GM12875 (cell line): ENCODE results near the gene GPRASP3.
A peak's percentile ranks its signal among the peaks of the same experiment; 100 is the strongest.

Experiments
- H3K4me3 ChIP-seq: one replicate; pipeline ENCODE4 v1.5.1; 2011; ENCODE audit warnings: low read depth, low read length, control low read depth
- TF ChIP-seq, protein P1 (sequence below): IDR thresholded peaks from 2 replicates; pipeline ENCODE4 v1.5.1; 2011; ENCODE audit warnings: low read depth, mild to moderate bottlenecking, control low read depth, inconsistent platforms, low read length, moderate library complexity, borderline replicate concordance; ENCODE audit not compliant: insufficient read depth

GPRASP3 gene

DNA sequence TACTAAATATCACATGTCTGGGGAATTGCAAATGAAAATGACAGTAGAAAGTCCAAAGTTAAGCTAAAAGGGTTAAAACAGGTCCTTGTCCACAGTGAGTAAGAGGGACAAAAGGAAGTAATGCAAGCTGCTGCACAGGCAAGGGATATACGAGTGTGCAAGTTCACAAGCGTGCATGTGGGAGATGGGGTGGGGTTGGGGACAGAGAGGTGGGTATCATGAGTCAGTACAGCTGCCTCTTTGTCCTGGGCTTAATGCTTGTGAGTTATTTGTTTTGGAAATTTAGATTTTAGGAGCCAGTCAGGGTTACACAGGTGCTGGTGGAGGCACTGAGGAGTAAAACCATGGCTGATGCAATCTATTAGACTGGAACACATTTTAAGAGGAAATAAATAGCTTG lies 11.6 kb upstream of the GPRASP3 start:
- TF ChIP-seq, protein P1, sequence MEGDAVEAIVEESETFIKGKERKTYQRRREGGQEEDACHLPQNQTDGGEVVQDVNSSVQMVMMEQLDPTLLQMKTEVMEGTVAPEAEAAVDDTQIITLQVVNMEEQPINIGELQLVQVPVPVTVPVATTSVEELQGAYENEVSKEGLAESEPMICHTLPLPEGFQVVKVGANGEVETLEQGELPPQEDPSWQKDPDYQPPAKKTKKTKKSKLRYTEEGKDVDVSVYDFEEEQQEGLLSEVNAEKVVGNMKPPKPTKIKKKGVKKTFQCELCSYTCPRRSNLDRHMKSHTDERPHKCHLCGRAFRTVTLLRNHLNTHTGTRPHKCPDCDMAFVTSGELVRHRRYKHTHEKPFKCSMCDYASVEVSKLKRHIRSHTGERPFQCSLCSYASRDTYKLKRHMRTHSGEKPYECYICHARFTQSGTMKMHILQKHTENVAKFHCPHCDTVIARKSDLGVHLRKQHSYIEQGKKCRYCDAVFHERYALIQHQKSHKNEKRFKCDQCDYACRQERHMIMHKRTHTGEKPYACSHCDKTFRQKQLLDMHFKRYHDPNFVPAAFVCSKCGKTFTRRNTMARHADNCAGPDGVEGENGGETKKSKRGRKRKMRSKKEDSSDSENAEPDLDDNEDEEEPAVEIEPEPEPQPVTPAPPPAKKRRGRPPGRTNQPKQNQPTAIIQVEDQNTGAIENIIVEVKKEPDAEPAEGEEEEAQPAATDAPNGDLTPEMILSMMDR: no peak

DNA sequence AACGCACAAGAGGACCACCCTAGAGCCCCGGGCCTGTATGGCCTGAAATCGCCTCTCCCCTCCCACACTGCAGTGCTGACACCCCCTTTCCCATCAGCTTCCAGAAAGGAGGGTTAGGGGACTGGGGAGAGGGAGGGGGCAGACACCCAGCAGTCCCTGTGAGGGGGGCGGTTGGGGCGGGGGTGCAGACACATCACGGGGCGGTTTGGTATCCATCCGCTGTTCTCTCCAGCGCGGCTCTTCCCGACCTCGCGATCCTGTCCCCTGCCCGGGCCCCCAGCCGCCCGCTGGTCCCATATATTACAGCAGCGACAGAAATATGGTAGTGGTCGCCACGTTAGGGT lies 8.7 kb upstream of the GPRASP3 start:
- TF ChIP-seq, protein P1: no peak
- H3K4me3 ChIP-seq: no peak overlapping the region

More for the DNA sequence above, 11.6 kb upstream of the GPRASP3 start:
- no peak overlapping the region for H3K4me3 ChIP-seq

DNA sequence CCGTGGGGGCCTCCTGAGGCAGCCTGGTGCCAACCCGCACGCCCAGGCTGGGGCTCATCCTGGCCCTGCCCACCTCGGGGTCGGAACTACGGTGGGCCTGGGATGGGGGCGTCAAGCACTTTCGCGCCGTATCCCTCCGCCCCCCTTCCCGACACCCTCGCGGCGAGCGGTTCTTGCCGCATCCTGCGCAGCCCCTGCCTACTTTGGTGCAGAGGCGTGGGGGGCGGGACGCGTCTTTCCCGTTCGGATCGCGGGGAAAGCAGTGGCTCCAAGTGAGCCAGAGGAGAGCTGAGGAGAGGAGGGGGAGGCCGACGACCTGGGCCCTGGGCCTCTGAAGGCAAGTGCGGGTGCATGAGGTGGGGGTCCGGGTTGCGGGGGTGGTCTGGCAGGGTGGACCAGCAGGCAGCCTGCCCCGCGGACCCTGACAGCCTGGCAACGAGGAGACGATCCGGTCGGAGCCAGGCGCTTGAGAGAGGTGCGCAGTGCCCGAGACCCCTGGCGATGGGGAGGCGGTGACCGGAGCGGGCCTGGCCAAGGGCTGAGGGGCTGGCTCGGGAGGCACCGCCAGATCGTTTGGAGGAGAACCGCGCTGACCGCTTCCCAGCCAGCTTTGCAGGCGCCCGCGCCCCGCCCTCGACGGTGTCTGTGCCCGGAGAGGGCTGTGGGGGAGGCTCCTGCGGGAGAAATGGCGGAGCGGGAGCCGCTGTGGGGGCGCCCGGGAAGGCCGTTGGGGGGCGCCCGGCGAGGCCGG lies 8.2 kb upstream of the GPRASP3 start, which contains the start of gene GPRASP2:
Gene GPRASP2 (plus strand): TSS at position 233 of the 751 bp plus-strand sequence. CDS start 2,422 bp downstream, outside the sequence.
- H3K4me3 ChIP-seq: peak within 1 kb of the TSS; percentile 31
- TF ChIP-seq, protein P1: no peak

DNA sequence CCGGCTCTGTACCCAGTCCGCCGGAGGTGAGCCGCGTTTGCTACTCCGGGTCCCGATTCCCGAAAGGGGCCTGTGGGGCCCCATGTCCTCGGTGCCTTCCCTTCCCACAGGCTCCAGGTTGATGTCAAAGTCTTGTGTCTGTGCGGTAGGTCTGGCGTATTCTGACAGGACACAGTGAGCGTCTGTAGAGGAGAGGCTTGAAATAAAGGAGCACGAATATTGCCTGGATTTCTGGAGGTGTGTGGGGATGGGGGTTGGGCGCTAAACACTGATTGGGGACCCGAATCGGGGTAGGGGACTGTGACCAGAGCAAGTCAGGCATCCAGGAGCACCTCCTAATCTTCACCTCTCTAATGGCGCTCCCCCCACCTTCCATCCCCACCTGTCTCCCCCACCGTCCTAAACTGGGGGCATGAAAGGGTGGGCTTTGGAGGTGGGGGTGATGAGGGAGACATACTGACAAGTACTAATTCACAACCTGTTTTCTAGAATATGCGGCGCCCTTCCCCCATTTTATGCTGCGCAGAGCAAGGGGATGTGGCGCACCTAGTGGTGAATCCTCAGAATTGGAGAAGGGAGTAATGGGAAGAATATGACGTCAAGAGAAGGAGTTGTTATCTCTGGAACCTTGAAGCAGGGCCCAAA lies 7.4 kb upstream of the GPRASP3 start:
- TF ChIP-seq, protein P1: no peak
- H3K4me3 ChIP-seq: peak overlapping the region; percentile 31

DNA sequence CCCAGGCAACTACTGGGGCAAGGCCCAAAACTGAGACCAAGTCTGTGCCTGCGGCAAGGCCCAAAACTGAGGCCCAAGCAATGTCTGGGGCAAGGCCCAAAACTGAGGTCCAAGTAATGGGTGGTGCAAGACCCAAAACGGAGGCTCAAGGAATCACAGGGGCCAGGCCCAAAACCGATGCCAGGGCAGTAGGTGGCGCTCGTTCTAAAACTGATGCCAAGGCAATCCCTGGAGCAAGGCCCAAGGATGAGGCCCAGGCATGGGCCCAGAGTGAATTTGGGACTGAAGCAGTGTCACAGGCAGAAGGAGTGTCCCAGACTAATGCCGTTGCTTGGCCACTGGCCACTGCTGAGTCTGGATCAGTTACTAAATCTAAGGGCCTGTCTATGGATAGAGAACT lies 5.5 kb upstream of the GPRASP3 start:
- TF ChIP-seq, protein P1: no peak
- H3K4me3 ChIP-seq: no peak overlapping the region

DNA sequence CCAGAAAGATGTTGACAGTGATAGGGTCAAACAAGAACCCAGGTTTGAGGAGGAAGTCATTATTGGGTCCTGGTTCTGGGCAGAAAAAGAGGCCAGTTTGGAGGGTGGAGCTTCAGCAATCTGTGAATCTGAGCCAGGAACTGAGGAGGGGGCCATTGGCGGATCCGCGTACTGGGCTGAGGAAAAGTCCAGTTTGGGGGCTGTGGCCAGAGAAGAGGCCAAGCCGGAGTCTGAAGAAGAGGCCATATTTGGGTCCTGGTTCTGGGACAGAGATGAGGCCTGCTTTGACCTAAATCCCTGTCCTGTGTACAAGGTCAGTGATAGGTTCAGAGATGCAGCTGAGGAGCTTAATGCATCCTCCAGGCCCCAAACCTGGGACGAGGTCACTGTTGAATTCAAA lies 4.6 kb upstream of the GPRASP3 start:
- TF ChIP-seq, protein P1: no peak
- H3K4me3 ChIP-seq: no peak overlapping the region

DNA sequence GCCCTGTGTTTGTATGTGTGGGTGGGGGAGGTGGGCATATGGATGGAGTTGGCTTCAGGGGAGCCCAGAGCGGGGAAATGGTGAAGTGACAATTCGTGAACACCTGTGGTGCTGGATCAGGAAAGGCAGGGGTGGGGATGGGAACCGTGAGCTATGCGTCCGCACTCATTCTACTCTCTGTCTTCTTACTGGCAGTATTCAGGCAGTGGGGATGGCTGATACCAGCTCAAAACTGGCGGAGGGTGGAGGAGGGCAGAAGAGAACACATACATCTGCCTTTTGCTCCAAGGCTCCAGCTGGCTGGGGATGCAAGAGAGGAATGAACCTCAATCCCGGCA lies 595 bp downstream of the GPRASP3 start:
- peak overlapping the region; percentile 41 for H3K4me3 ChIP-seq
